Hepatocyte (in vitro differentiated cells): Measurements from ENCODE around the gene PMCH.

Source experiments
- EZH2 ChIP-seq: fragments of 200-600 bp; sonication (generic); IDR thresholded peaks from 2 replicates; pipeline ENCODE4 v1.6.1; 2016; ENCODE audit warnings: antibody characterized with exemption, mild to moderate bottlenecking, borderline replicate concordance
- EZH2phosphoT487 ChIP-seq: fragments of 200-600 bp; sonication (generic); IDR thresholded peaks from one replicate; pipeline ENCODE4 v1.6.1; 2018; ENCODE audit warnings: antibody characterized with exemption, mild to moderate bottlenecking, low read depth, moderate library complexity; ENCODE audit not compliant: unreplicated experiment, severe bottlenecking
- TF ChIP-seq, protein P1 (sequence below): fragments of 200-600 bp; sonication (generic); IDR thresholded peaks from 2 replicates; pipeline ENCODE4 v1.5.1; 2016; ENCODE audit warnings: antibody characterized with exemption, mild to moderate bottlenecking; ENCODE audit not compliant: poor library complexity

DNA sequence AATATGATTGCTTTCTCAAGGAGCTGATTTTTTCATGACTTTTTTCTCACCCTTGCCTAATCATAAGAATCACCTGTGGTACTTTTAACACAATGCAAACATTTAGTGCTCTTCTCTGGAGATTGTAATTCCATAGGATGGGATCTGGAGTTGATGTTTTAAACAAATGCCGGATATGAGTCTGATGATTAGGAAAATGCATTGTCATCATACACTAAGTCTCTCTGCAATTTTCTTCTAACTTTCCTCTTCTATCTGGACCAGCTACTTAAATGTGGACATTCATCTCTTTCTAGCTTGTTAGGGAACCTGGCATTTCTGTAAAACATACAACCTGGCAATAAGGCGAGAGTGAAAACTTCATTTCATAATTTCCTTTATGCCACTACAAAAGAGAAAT lies 23.5 kb downstream of the PMCH start:
- TF ChIP-seq, protein P1, sequence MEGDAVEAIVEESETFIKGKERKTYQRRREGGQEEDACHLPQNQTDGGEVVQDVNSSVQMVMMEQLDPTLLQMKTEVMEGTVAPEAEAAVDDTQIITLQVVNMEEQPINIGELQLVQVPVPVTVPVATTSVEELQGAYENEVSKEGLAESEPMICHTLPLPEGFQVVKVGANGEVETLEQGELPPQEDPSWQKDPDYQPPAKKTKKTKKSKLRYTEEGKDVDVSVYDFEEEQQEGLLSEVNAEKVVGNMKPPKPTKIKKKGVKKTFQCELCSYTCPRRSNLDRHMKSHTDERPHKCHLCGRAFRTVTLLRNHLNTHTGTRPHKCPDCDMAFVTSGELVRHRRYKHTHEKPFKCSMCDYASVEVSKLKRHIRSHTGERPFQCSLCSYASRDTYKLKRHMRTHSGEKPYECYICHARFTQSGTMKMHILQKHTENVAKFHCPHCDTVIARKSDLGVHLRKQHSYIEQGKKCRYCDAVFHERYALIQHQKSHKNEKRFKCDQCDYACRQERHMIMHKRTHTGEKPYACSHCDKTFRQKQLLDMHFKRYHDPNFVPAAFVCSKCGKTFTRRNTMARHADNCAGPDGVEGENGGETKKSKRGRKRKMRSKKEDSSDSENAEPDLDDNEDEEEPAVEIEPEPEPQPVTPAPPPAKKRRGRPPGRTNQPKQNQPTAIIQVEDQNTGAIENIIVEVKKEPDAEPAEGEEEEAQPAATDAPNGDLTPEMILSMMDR, result no peak
- TF ChIP-seq EZH2 (no peak), EZH2phosphoT487 (no peak)
